Transverse colon (tissue), 3 donors: ENCODE results near the gene PACRG.

Source experiments
- POLR2A ChIP-seq: fragments of 450-650 bp; IDR thresholded peaks from one replicate; pipeline ENCODE4 v1.6.1; 2016; ENCODE audit warnings: antibody characterized with exemption, mild to moderate bottlenecking, moderate library complexity
- TF ChIP-seq, protein P1 (sequence below), 5 experiments: fragments of 200-600 bp in 3 of 5; fragments of 450-650 bp in 2 of 5; sonication (generic) in 3 of 5; IDR thresholded peaks; 1 replicate in 2 of 5; 2 replicates in 3 of 5; pipeline ENCODE4 v1.5.1; 2016 to 2017; ENCODE audit warnings: antibody characterized with exemption in 5 of 5, inconsistent platforms in 3 of 5, mild to moderate bottlenecking in 2 of 5, moderate library complexity in 1 of 5

- TF ChIP-seq, protein P1, sequence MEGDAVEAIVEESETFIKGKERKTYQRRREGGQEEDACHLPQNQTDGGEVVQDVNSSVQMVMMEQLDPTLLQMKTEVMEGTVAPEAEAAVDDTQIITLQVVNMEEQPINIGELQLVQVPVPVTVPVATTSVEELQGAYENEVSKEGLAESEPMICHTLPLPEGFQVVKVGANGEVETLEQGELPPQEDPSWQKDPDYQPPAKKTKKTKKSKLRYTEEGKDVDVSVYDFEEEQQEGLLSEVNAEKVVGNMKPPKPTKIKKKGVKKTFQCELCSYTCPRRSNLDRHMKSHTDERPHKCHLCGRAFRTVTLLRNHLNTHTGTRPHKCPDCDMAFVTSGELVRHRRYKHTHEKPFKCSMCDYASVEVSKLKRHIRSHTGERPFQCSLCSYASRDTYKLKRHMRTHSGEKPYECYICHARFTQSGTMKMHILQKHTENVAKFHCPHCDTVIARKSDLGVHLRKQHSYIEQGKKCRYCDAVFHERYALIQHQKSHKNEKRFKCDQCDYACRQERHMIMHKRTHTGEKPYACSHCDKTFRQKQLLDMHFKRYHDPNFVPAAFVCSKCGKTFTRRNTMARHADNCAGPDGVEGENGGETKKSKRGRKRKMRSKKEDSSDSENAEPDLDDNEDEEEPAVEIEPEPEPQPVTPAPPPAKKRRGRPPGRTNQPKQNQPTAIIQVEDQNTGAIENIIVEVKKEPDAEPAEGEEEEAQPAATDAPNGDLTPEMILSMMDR (IDR thresholded peaks at IDR 0.05) = no peak
- no peak for TF ChIP-seq POLR2A
Observed at GRCh38 chr6:163296835-163297519, 569.2 kb downstream of the PACRG start.
